Smooth muscle cell (in vitro differentiated cells): ENCODE data around the gene MAP2K6. TPM values are rescaled to one million over a fixed set of nuclear protein-coding genes. Genes with fewer than 3 reads are reported as not detected.
A peak's percentile ranks its signal among the peaks of the same experiment; 100 is the strongest.

Experiments used
- DNase-seq: peaks from one replicate; lab custom pipeline; 2025; ENCODE audit not compliant: unreplicated experiment; lab: John Stamatoyannopoulos, UW
- H2AFZ ChIP-seq: fragments of 200-600 bp; sonication (generic); 2 replicates; pipeline ENCODE4 v1.6.0; 2016; ENCODE audit warnings: antibody characterized with exemption, low read depth, mild to moderate bottlenecking
- H3F3A ChIP-seq: fragments of 200-600 bp; sonication (generic); 2 replicates; pipeline ENCODE4 v1.6.0; 2017; ENCODE audit warnings: antibody characterized with exemption, low read depth
- H3K27ac ChIP-seq: fragments of 200-600 bp; sonication (generic); 2 replicates; pipeline ENCODE4 v1.5.1; 2016; ENCODE audit warnings: low read depth, mild to moderate bottlenecking
- H3K27me3 ChIP-seq: fragments of 200-600 bp; sonication (generic); 2 replicates; pipeline ENCODE4 v1.6.1; 2016; ENCODE audit warnings: low read depth, mild to moderate bottlenecking
- H3K36me3 ChIP-seq: fragments of 200-600 bp; sonication (generic); 2 replicates; pipeline ENCODE4 v1.5.1; 2016; ENCODE audit warnings: low read depth
- H3K4me1 ChIP-seq: fragments of 200-600 bp; sonication (generic); 2 replicates; pipeline ENCODE4 v1.5.1; 2016; ENCODE audit warnings: low read depth
- H3K4me2 ChIP-seq: fragments of 200-600 bp; sonication (generic); 2 replicates; pipeline ENCODE4 v1.6.0; 2016; ENCODE audit warnings: mild to moderate bottlenecking
- H3K4me3 ChIP-seq: fragments of 200-600 bp; sonication (generic); 2 replicates; pipeline ENCODE4 v1.5.1; 2016; ENCODE audit warnings: mild to moderate bottlenecking
- H3K79me2 ChIP-seq: fragments of 200-600 bp; sonication (generic); 2 replicates; pipeline ENCODE4 v1.6.0; 2016; ENCODE audit warnings: low read depth, mild to moderate bottlenecking
- H3K9ac ChIP-seq: fragments of 200-600 bp; sonication (generic); 2 replicates; pipeline ENCODE4 v1.6.0; 2016; ENCODE audit warnings: low read depth
- H3K9me3 ChIP-seq: fragments of 200-600 bp; sonication (generic); replicated peaks from 2 replicates; pipeline ENCODE4 v1.5.1; 2016; ENCODE audit warnings: low read depth
- H4K20me1 ChIP-seq: fragments of 200-600 bp; sonication (generic); 2 replicates; pipeline ENCODE4 v1.6.0; 2016; ENCODE audit warnings: low read depth
- WGBS: methylation state at CpG from one replicate; pipeline ENCODE4 v1.1.7; 2016; ENCODE audit warnings: low lambda C conversion rate; 5-methylcytosine and 5-hydroxymethylcytosine counted together
- polyA plus RNA-seq: library from polyadenylated mRNA; unstranded; fragments of >200 nt; fragmentation: Nextera tagmentation; extraction: Ambion mirVana; gene quantifications from 2 replicates; pipeline ENCODE4 v1.2.1, GENCODE V29; 2016
- total RNA-seq: library from RNA; depleted of rRNA; stranded (reverse); fragments of >200 nt; gene quantifications from 2 replicates; pipeline ENCODE4 v1.2.3, GENCODE V29; 2014
- TF ChIP-seq, protein P1 (sequence below): fragments of 200-600 bp; sonication (generic); IDR thresholded peaks from 2 replicates; pipeline ENCODE4 v1.5.1; 2017; ENCODE audit warnings: borderline replicate concordance, mild to moderate bottlenecking, antibody characterized with exemption; ENCODE audit not compliant: insufficient read depth, poor library complexity, severe bottlenecking

The MAP2K6 gene
- total and polyA plus RNA-seq, 2 experiments from 2014 or later, result 5.0 to 8.1 TPM

DNA sequence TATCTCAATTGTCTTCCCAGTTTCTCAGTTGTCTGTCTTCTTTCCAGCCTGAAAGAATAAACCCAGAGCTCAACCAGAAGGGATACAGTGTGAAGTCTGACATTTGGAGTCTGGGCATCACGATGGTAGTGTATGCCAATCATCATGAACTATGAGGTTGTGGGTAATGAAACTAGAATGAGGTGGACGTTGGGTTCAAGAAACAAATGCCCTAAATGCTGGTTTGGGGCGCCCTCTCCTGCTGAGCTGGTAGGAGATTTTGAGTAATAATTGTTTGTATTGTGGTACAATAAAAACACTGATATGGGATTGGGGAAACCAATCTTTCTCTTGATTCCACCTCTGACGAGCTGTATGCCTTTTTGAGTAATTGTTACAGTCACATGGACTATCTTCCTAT is 110.4 kb downstream of the MAP2K6 start:
- no peaks in the 10 kb centered on the region for H3K36me3 ChIP-seq
- H4K20me1 ChIP-seq, result no peaks in the 10 kb centered on the region
- no peaks in the 10 kb centered on the region for H3K4me1 ChIP-seq
- no peak overlapping the region for H3K27ac ChIP-seq
- no peak overlapping the region for H3K4me2 ChIP-seq
- H3K27me3 ChIP-seq, result no peaks in the 10 kb centered on the region
- H3K9ac ChIP-seq, result no peak overlapping the region
- H3K79me2 ChIP-seq, result no peaks in the 10 kb centered on the region
- no peak overlapping the region for H3K4me3 ChIP-seq
- no peaks in the 10 kb centered on the region for H3F3A ChIP-seq
- no peak for DNase-seq
- no peak overlapping the region for H2AFZ ChIP-seq
- H3K9me3 ChIP-seq, result no peaks in the 10 kb centered on the region
- WGBS, result 85% methylated on average over 4 of the region's 4 CpGs
- TF ChIP-seq, protein P1, sequence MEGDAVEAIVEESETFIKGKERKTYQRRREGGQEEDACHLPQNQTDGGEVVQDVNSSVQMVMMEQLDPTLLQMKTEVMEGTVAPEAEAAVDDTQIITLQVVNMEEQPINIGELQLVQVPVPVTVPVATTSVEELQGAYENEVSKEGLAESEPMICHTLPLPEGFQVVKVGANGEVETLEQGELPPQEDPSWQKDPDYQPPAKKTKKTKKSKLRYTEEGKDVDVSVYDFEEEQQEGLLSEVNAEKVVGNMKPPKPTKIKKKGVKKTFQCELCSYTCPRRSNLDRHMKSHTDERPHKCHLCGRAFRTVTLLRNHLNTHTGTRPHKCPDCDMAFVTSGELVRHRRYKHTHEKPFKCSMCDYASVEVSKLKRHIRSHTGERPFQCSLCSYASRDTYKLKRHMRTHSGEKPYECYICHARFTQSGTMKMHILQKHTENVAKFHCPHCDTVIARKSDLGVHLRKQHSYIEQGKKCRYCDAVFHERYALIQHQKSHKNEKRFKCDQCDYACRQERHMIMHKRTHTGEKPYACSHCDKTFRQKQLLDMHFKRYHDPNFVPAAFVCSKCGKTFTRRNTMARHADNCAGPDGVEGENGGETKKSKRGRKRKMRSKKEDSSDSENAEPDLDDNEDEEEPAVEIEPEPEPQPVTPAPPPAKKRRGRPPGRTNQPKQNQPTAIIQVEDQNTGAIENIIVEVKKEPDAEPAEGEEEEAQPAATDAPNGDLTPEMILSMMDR, result no peak

DNA sequence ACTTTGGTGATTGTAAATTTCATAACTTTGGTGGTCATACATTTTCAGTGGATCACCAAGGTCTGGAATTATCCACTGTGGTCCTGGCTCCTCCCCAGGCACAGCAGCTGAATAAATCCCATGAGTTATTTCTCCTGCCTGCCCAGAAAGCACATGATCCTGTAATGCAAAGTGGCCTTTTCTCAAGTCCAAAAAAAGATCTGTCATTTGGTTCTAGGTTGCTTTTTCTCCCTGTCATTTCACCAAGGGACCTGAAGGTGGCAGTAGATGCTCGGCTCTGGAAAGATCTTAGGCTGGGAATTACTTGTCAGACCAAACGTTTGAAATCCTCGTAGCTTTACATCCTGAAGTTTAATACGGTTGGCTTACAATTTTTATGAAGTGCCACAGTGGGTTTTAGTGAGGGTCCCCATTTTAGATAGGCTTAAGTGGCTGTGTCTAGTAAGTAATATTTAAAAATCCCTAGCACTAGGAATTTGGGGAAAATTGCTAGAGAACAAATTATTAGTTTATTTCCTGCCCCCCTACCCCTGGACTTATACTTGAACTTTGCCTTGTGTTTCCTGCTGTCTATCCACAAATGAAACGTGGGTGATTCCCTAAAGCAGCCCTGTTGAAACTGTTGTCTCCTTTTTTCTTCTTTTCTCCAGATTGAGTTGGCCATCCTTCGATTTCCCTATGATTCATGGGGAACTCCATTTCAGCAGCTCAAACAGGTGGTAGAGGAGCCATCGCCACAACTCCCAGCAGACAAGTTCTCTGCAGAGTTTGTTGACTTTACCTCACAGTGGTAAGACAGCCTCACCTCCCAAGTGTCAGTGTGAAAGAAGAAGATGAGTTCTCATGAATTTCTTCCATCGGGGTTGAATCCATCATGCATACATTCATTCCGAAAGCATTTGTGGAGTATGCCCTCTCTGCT is 111.7 kb downstream of the MAP2K6 start:
- no peak overlapping the region for H3K27ac ChIP-seq
- no peaks in the 10 kb centered on the region for H3F3A ChIP-seq
- no peak overlapping the region for H2AFZ ChIP-seq
- no peaks in the 10 kb centered on the region for H3K4me1 ChIP-seq
- H3K36me3 ChIP-seq, result no peaks in the 10 kb centered on the region
- no peaks in the 10 kb centered on the region for H3K79me2 ChIP-seq
- no peak overlapping the region for H3K9ac ChIP-seq
- no peaks in the 10 kb centered on the region for H3K27me3 ChIP-seq
- 44% methylated on average over 9 of the region's 9 CpGs for WGBS
- no peaks in the 10 kb centered on the region for H3K9me3 ChIP-seq
- no peak overlapping the region for H3K4me3 ChIP-seq
- H4K20me1 ChIP-seq, result no peaks in the 10 kb centered on the region
- TF ChIP-seq, protein P1, result peak; percentile 96
- no peak for DNase-seq
- no peak overlapping the region for H3K4me2 ChIP-seq

DNA sequence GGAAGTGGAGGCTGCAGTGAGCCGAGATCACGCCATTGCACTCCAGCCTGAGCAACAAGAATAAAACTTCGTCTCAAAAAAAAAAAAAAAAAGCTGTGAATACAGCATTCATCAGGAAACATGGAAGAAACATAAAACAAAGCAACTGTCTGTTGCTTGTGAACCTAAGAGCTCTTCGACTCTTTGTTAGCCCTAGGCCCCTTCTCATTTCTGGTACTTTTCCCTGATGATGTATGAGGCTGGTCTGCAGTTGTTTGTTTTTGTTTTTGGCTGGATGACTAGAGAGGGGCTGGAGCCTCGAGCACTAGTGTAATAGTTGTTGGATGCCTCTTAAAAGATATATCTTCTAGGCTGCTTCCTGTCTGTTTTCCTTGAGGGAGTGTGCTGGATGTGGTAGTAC is 113.5 kb downstream of the MAP2K6 start:
- Histone ChIP-seq H4K20me1 (no peaks in the 10 kb centered on the region), H3K9me3 (no peaks in the 10 kb centered on the region)
- no peak for DNase-seq

More for the DNA sequence above, 113.5 kb downstream of the MAP2K6 start:
- Histone ChIP-seq H3K4me2 (no peak overlapping the region), H2AFZ (no peak overlapping the region), H3K27ac (no peak overlapping the region), H3K4me1 (no peaks in the 10 kb centered on the region), H3K4me3 (no peak overlapping the region), H3K36me3 (no peaks in the 10 kb centered on the region), H3K79me2 (no peaks in the 10 kb centered on the region), H3K27me3 (no peaks in the 10 kb centered on the region), H3F3A (no peaks in the 10 kb centered on the region), H3K9ac (no peak overlapping the region)
- 87% methylated on average over 5 of the region's 5 CpGs for WGBS
- TF ChIP-seq, protein P1, result no peak
